ENCODE data around the gene NRL. TPM values are rescaled to one million over a fixed set of nuclear protein-coding genes. Genes with fewer than 3 reads are reported as not detected.

The NRL gene
- total RNA-seq, 1 donor from 2014 or later, result 0.54 TPM

- Mint-ChIP-seq H3K27ac (no peak overlapping the region), H3K4me1 (peaks cover 15% of the 10 kb centered on the region), H3K4me3 (no peak overlapping the region), H3K36me3 (no peaks in the 10 kb centered on the region), H3K9me3 (no peaks in the 10 kb centered on the region), H3K27me3 (ENCODE audit: insufficient read depth, low read depth) (peaks cover 7% of the 10 kb centered on the region)
- Histone ChIP-seq H3K27ac (no peak overlapping the region), H3F3A (ENCODE audit: low read depth) (peaks cover 5% of the 10 kb centered on the region), H3K27me3 (no peaks in the 10 kb centered on the region), H3K9ac (no peak overlapping the region), H3K4me2 (no peak overlapping the region), H3K4me1 (peaks cover 7% of the 10 kb centered on the region), H3K36me3 (no peaks in the 10 kb centered on the region), H3K4me3 (no peak overlapping the region), H3K79me2 (ENCODE audit: low read depth) (no peaks in the 10 kb centered on the region), H4K20me1 (ENCODE audit: low read depth) (no peaks in the 10 kb centered on the region), H2AFZ (replicated peaks) (no peak overlapping the region), H3K9me3 (ENCODE audit: low read depth) (no peaks in the 10 kb centered on the region)
- TF ChIP-seq, protein P1, sequence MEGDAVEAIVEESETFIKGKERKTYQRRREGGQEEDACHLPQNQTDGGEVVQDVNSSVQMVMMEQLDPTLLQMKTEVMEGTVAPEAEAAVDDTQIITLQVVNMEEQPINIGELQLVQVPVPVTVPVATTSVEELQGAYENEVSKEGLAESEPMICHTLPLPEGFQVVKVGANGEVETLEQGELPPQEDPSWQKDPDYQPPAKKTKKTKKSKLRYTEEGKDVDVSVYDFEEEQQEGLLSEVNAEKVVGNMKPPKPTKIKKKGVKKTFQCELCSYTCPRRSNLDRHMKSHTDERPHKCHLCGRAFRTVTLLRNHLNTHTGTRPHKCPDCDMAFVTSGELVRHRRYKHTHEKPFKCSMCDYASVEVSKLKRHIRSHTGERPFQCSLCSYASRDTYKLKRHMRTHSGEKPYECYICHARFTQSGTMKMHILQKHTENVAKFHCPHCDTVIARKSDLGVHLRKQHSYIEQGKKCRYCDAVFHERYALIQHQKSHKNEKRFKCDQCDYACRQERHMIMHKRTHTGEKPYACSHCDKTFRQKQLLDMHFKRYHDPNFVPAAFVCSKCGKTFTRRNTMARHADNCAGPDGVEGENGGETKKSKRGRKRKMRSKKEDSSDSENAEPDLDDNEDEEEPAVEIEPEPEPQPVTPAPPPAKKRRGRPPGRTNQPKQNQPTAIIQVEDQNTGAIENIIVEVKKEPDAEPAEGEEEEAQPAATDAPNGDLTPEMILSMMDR (IDR thresholded peaks at IDR 0.05), result no peak
- TF ChIP-seq EZH2 (IDR thresholded peaks at IDR 0.05) (no peak), EZH2phosphoT487 (IDR thresholded peaks at IDR 0.05) (no peak)
- no peak for DNase-seq (ENCODE audit: low spot score)
Measured at GRCh38 chr14:24055971-24056799, 58.6 kb downstream of the NRL start.

DNA sequence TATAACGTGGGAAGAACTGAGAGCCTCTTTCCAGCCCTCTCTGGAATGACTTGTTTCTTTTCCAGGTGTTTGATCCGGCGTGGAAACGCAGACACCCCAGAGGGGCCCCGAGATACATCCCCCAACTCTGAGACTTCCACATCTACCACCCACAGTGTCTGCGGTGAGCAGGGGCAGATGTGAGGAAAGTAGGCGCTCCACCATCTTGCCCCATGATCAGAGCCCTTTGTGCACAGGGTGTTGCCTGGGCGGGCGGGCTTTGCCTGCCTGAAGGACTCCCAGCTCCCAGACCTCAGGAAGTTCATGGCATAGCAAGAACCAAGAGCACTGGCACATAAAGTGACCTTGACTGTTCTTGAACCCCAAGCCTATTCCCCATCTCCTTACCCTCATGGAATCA is 60.1 kb downstream of the NRL start:
- Histone ChIP-seq H3K27me3 (peaks cover 3% of the 10 kb centered on the region), H3K36me3 (no peaks in the 10 kb centered on the region), H3K4me3 (no peak overlapping the region), H3K4me2 (no peak overlapping the region), H3K9me3 (ENCODE audit: low read depth) (no peaks in the 10 kb centered on the region), H2AFZ (replicated peaks) (no peak overlapping the region), H3K4me1 (peaks cover 9% of the 10 kb centered on the region), H3K79me2 (ENCODE audit: low read depth) (no peaks in the 10 kb centered on the region), H4K20me1 (ENCODE audit: low read depth) (no peaks in the 10 kb centered on the region), H3K27ac (no peak overlapping the region), H3F3A (ENCODE audit: low read depth) (peaks cover 5% of the 10 kb centered on the region), H3K9ac (no peak overlapping the region)
- no peaks in the 10 kb centered on the region for H3K36me3 Mint-ChIP-seq
- H3K27me3 Mint-ChIP-seq (ENCODE audit: insufficient read depth, low read depth), result peaks cover 7% of the 10 kb centered on the region
- peaks cover 18% of the 10 kb centered on the region for H3K4me1 Mint-ChIP-seq
- H3K9me3 Mint-ChIP-seq, result no peaks in the 10 kb centered on the region
- no peak overlapping the region for H3K4me3 Mint-ChIP-seq
- no peak for DNase-seq (ENCODE audit: low spot score)
- no peak for TF ChIP-seq EZH2phosphoT487 (IDR thresholded peaks at IDR 0.05)
- no peak for TF ChIP-seq EZH2 (IDR thresholded peaks at IDR 0.05)
- TF ChIP-seq, protein P1 (IDR thresholded peaks at IDR 0.05), result no peak
- no peak overlapping the region for H3K27ac Mint-ChIP-seq

- no peak overlapping the region for H2AFZ ChIP-seq (replicated peaks)
- no peak overlapping the region for H3K4me3 ChIP-seq
- H3F3A ChIP-seq (ENCODE audit: low read depth), result peaks cover 5% of the 10 kb centered on the region
- H4K20me1 ChIP-seq (ENCODE audit: low read depth), result no peaks in the 10 kb centered on the region
- no peak overlapping the region for H3K4me2 ChIP-seq
- peaks cover 9% of the 10 kb centered on the region for H3K4me1 ChIP-seq
- H3K4me3 Mint-ChIP-seq, result no peak overlapping the region
- no peak overlapping the region for H3K9ac ChIP-seq
- no peaks in the 10 kb centered on the region for H3K36me3 Mint-ChIP-seq
- H3K27me3 Mint-ChIP-seq (ENCODE audit: insufficient read depth, low read depth), result peaks cover 7% of the 10 kb centered on the region
- TF ChIP-seq, protein P1 (IDR thresholded peaks at IDR 0.05), result no peak
- TF ChIP-seq EZH2 (IDR thresholded peaks at IDR 0.05), result no peak
- no peak for TF ChIP-seq EZH2phosphoT487 (IDR thresholded peaks at IDR 0.05)
- H3K9me3 Mint-ChIP-seq, result no peaks in the 10 kb centered on the region
- no peak overlapping the region for H3K27ac Mint-ChIP-seq
- H3K27me3 ChIP-seq, result peaks cover 3% of the 10 kb centered on the region
- H3K9me3 ChIP-seq (ENCODE audit: low read depth), result no peaks in the 10 kb centered on the region
- DNase-seq (ENCODE audit: low spot score), result no peak
- H3K4me1 Mint-ChIP-seq, result peaks cover 18% of the 10 kb centered on the region
- H3K36me3 ChIP-seq, result no peaks in the 10 kb centered on the region
- no peaks in the 10 kb centered on the region for H3K79me2 ChIP-seq (ENCODE audit: low read depth)
- H3K27ac ChIP-seq, result no peak overlapping the region
Measured at GRCh38 chr14:24054324-24054641, 60.5 kb downstream of the NRL start.
